ENCODE results near the gene HS6ST1.
"Not testable (repeated sequence)": the region's sequence is repeated elsewhere in the genome, so short reads cannot be mapped to it uniquely, and the experiment has no call there.

The HS6ST1 gene

GRCh38 chr2:128321784-128322714, 3.4 kb upstream of the HS6ST1 start:
- DNase-seq: peak; percentile 52

- no peak for DNase-seq
These were observed 2.5 kb upstream of the HS6ST1 start for GRCh38 chr2:128320906-128321771.

GRCh38 chr2:128320192-128320905, 1.7 kb upstream of the HS6ST1 start:
- no peak for DNase-seq

GRCh38 chr2:128319631-128320191, 1.0 kb upstream of the HS6ST1 start:
- DNase-seq: no peak

- not testable (repeated sequence) for DNase-seq
These were observed 423 bp downstream of the HS6ST1 start for GRCh38 chr2:128318245-128318644.

GRCh38 chr2:128317899-128318225, 806 bp downstream of the HS6ST1 start:
- DNase-seq: not testable (repeated sequence)

- no peak for DNase-seq
These were observed 1.3 kb downstream of the HS6ST1 start for GRCh38 chr2:128317181-128317898.

- DNase-seq: no peak
These were observed 1.9 kb downstream of the HS6ST1 start for GRCh38 chr2:128316777-128317180.

GRCh38 chr2:128315829-128316776, 2.6 kb downstream of the HS6ST1 start:
- no peak for DNase-seq

- no peak for DNase-seq
These were observed 3.4 kb downstream of the HS6ST1 start for GRCh38 chr2:128315122-128315828.

GRCh38 chr2:128314348-128315121, 4.1 kb downstream of the HS6ST1 start:
- no peak for DNase-seq

- DNase-seq: no peak
These were observed 4.7 kb downstream of the HS6ST1 start for GRCh38 chr2:128313931-128314347.

GRCh38 chr2:128313091-128313836, 5.4 kb downstream of the HS6ST1 start:
- DNase-seq: no peak

- no peak for DNase-seq
These were observed 6.3 kb downstream of the HS6ST1 start for GRCh38 chr2:128312411-128312810.

- no peak for DNase-seq
These were observed 6.8 kb downstream of the HS6ST1 start for GRCh38 chr2:128311755-128312341.

GRCh38 chr2:128311216-128311754, 7.4 kb downstream of the HS6ST1 start:
- no peak for DNase-seq

- no peak for DNase-seq
These were observed 7.9 kb downstream of the HS6ST1 start for GRCh38 chr2:128310761-128311160.

All from NCI-H446 treated with DMSO at 0.1 percent for 48 hours (cell line).